ENCODE results near the gene PARN. TPM values are rescaled to one million over a fixed set of nuclear protein-coding genes. Genes with fewer than 3 reads are reported as not detected.

PARN gene
- total RNA-seq, 1 experiment from 2014 or later = 57.8 TPM

DNA sequence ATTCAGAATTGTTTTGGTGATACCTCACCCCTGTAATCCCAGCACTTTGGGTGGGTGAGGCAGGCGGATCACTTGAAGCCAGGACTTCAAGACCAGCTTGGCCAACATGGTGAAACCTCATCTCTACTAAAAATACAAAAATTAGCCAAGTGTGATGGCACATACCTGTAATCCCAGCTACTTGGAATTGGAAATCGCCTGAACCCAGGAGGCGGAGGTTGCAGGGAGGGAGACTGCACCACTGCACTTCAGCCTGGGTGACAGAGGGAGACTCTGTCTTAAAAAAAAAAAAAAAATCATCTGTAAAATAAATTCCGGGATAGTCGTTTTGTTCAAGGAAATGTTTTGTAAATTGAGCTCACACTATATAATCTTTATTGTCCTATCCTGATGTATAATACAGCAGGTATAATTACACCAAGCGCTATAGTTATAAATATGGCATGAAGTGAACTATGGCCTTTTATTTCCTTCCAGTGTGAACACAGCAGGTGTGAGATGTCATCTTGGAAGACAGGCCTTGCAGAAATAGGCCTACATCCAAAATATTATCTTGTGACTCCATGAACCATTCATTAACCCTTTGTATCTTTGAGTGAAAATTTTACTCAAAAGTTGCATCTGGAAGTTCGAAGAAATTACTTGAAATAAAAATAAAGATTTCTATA lies 38.6 kb upstream of the PARN start:
- intact Hi-C loops (cut with micrococcal nuclease; ENCODE audit: unreplicated experiment) (no loop called here), in situ Hi-C loops (cut with HindIII; ENCODE audit: low pct_unique_long_range_greater_than_20kb, low sequenced_read_pairs) (no loop called here)
- Histone ChIP-seq H3K4me3 (ENCODE audit: low read depth in 2 of 2, low read length in 2 of 2) (no peak overlapping the region), H3K9me3 (ENCODE audit: control insufficient read depth, insufficient read depth, low read depth, low read length) (no peaks in the 10 kb centered on the region), H3K4me1 (ENCODE audit: control insufficient read depth, insufficient read depth, low read length) (no peaks in the 10 kb centered on the region), H3K36me3 (ENCODE audit: control insufficient read depth, insufficient read depth, low read length) (peaks cover 21% of the 10 kb centered on the region), H3K27ac (ENCODE audit: low read length) (no peak overlapping the region), H3K27me3 (ENCODE audit: control insufficient read depth, insufficient read depth, low read length) (no peaks in the 10 kb centered on the region)
- no peak for DNase-seq (ENCODE audit: low read depth, low spot score)
- POLR2A ChIA-PET = interaction anchor here (0.7 kb wide), 1 partner anchor 93 kb away, joined by 5 read pairs; no protein-coding TSS in a partner anchor
- CTCF ChIA-PET = no interaction called here
- TF ChIP-seq SIN3A (IDR thresholded peaks at IDR 0.05; ENCODE audit: borderline replicate concordance, insufficient read depth, low read depth, low read length) (no peak), POLR2AphosphoS5 (IDR thresholded peaks at IDR 0.05; ENCODE audit: low read depth, low read length) (no peak), TCF7L2 (IDR thresholded peaks at IDR 0.05; ENCODE audit: low read depth, low read length) (no peak), REST (IDR thresholded peaks at IDR 0.05; ENCODE audit: insufficient read depth in 1 of 2, low read depth in 2 of 2, low read length in 1 of 2) (no peak)
- TF ChIP-seq, protein P1, sequence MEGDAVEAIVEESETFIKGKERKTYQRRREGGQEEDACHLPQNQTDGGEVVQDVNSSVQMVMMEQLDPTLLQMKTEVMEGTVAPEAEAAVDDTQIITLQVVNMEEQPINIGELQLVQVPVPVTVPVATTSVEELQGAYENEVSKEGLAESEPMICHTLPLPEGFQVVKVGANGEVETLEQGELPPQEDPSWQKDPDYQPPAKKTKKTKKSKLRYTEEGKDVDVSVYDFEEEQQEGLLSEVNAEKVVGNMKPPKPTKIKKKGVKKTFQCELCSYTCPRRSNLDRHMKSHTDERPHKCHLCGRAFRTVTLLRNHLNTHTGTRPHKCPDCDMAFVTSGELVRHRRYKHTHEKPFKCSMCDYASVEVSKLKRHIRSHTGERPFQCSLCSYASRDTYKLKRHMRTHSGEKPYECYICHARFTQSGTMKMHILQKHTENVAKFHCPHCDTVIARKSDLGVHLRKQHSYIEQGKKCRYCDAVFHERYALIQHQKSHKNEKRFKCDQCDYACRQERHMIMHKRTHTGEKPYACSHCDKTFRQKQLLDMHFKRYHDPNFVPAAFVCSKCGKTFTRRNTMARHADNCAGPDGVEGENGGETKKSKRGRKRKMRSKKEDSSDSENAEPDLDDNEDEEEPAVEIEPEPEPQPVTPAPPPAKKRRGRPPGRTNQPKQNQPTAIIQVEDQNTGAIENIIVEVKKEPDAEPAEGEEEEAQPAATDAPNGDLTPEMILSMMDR (IDR thresholded peaks at IDR 0.05) = no peak
- BruUV-seq (replicated peaks) = TSS peak; percentile 80
- no peak for ATAC-seq

GRCh38 chr16:14667347-14668266 lies 37.5 kb upstream of the PARN start:
- no TSS peak for BruUV-seq (replicated peaks)
- ChIA-PET CTCF (no interaction called here), POLR2A (no interaction called here)
- Histone ChIP-seq H3K4me3 (ENCODE audit: low read depth in 2 of 2, low read length in 2 of 2) (no peak overlapping the region), H3K27me3 (ENCODE audit: control insufficient read depth, insufficient read depth, low read length) (no peaks in the 10 kb centered on the region), H3K4me1 (ENCODE audit: control insufficient read depth, insufficient read depth, low read length) (no peaks in the 10 kb centered on the region), H3K9me3 (ENCODE audit: control insufficient read depth, insufficient read depth, low read depth, low read length) (no peaks in the 10 kb centered on the region), H3K27ac (ENCODE audit: low read length) (no peak overlapping the region), H3K36me3 (ENCODE audit: control insufficient read depth, insufficient read depth, low read length) (peaks cover 23% of the 10 kb centered on the region)
- ATAC-seq (no peak), DNase-seq (ENCODE audit: low read depth, low spot score) (no peak)
- intact Hi-C loops (cut with micrococcal nuclease; ENCODE audit: unreplicated experiment) = no loop called here
- TF ChIP-seq POLR2AphosphoS5 (IDR thresholded peaks at IDR 0.05; ENCODE audit: low read depth, low read length) (no peak), REST (IDR thresholded peaks at IDR 0.05; ENCODE audit: insufficient read depth in 1 of 2, low read depth in 2 of 2, low read length in 1 of 2) (no peak), SIN3A (IDR thresholded peaks at IDR 0.05; ENCODE audit: borderline replicate concordance, insufficient read depth, low read depth, low read length) (no peak), TCF7L2 (IDR thresholded peaks at IDR 0.05; ENCODE audit: low read depth, low read length) (no peak)
- TF ChIP-seq, protein P1 (IDR thresholded peaks at IDR 0.05) = no peak
- in situ Hi-C loops (cut with HindIII; ENCODE audit: low pct_unique_long_range_greater_than_20kb, low sequenced_read_pairs) = no loop called here
